GM10248 (cell line): ENCODE measurements around the gene SIK3.
"Not testable (repeated sequence)": the region's sequence is repeated elsewhere in the genome, so short reads cannot be mapped to it uniquely, and the experiment has no call there.

Source experiments
- CTCF ChIA-PET: fragments of 300-600 bp; sonication (Branson Sonifier 250); formaldehyde crosslinking; extraction: SDS; loops from one replicate; lab custom pipeline; 2021; ENCODE audit warnings: antibody characterized with exemption; lab: Yijun Ruan, JAX
- POLR2A ChIA-PET: fragments of 350-650 bp; sonication (Branson Sonifier 250); formaldehyde crosslinking; extraction: SDS; loops from one replicate; lab custom pipeline; 2020; ENCODE audit warnings: antibody characterized with exemption; lab: Yijun Ruan, JAX
- DNase-seq: peaks from one replicate; pipeline ENCODE4 v3.0.0; 2012; ENCODE audit errors: extremely low spot score
- TF ChIP-seq, protein P1 (sequence below): IDR thresholded peaks from 2 replicates; pipeline ENCODE4 v1.5.1; 2012; ENCODE audit warnings: mild to moderate bottlenecking, low read depth; ENCODE audit errors: extremely low read depth, missing control alignments, control extremely low read depth

The SIK3 gene

DNA sequence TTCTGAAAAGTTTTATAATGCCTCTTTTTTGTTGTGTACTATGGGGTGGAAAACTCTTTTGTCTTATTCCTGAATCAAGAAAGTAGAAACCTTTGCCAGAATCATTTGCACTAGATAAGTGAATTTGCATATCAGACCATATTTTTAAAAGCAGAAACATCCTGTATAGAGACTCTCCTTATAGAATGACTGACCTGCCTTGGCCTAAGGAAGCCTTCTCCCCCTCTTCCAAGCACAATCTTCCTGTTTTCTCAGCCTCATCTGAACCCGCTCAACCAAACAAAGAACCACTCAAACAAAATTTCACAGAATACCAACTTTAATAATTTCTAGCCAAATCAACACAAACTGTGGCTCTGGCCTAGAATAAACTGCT is 60.3 kb downstream of the SIK3 start:
- ChIA-PET CTCF (interaction anchor here (1.0 to 1.5 kb wide), 2 partner anchors 13 to 22 kb away, joined by 3 to 4 read pairs; no protein-coding TSS in a partner anchor), POLR2A (no interaction called here)
- DNase-seq = no peak
- TF ChIP-seq, protein P1, sequence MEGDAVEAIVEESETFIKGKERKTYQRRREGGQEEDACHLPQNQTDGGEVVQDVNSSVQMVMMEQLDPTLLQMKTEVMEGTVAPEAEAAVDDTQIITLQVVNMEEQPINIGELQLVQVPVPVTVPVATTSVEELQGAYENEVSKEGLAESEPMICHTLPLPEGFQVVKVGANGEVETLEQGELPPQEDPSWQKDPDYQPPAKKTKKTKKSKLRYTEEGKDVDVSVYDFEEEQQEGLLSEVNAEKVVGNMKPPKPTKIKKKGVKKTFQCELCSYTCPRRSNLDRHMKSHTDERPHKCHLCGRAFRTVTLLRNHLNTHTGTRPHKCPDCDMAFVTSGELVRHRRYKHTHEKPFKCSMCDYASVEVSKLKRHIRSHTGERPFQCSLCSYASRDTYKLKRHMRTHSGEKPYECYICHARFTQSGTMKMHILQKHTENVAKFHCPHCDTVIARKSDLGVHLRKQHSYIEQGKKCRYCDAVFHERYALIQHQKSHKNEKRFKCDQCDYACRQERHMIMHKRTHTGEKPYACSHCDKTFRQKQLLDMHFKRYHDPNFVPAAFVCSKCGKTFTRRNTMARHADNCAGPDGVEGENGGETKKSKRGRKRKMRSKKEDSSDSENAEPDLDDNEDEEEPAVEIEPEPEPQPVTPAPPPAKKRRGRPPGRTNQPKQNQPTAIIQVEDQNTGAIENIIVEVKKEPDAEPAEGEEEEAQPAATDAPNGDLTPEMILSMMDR = no peak

DNA sequence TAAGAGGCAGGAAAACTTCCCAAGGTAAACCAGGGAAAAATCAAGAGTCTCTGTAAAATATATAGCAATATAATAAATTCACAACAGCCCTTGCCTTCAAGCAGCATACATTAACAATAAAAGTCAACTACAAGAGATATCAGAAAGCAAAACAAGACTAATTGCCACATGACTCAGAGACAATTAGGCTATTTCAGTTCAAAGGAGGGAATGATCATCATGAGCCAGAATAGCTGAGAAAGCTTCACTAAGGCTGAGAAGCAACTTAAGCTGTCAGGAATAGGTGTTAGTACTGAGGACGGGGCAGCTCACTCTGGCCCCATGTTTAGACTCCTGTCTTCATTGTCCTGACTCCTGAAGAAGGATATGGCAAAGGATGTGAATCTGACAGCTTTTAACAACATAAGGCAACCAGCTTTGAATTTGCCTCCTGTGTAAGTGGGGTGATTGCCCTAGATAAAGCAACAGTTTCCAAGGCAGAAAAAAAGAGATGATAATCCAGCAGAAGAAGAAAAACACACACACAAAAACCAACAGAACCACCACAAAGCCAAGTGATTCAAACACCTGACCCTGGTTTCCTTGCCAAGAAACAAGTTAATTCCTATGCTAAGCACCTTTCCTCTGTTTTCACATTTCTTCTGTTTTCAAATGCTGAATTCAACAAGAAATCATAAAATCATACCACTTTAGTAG is 60.8 kb downstream of the SIK3 start:
- POLR2A ChIA-PET = no interaction called here
- DNase-seq = no peak
- CTCF ChIA-PET = interaction anchor here (1.0 kb wide), 1 partner anchor 12 kb away, joined by 3 read pairs; no protein-coding TSS in a partner anchor
- TF ChIP-seq, protein P1 = no peak

DNA sequence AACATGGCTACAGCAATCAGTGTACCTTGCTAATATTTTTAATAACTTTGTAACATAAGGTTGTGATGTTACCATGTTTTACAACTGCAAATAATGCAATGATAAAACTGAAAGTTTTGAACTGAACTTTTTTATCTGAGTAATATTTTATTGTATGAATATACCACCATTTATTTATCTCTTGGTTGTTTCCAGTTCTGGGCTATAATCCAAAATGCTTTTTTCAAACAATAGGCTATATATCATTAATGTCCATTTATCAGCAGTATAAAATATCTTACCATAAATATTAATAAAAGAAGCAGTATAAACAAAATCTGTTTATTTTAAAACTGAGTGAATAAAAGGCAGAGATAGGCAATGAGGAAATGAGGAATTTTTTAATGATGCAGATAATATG is 63.3 kb downstream of the SIK3 start:
- no peak for DNase-seq
- CTCF ChIA-PET = interaction anchor here (1.9 kb wide), 1 partner anchor 10 kb away, joined by 5 read pairs; no protein-coding TSS in a partner anchor
- POLR2A ChIA-PET = no interaction called here
- TF ChIP-seq, protein P1 = no peak

DNA sequence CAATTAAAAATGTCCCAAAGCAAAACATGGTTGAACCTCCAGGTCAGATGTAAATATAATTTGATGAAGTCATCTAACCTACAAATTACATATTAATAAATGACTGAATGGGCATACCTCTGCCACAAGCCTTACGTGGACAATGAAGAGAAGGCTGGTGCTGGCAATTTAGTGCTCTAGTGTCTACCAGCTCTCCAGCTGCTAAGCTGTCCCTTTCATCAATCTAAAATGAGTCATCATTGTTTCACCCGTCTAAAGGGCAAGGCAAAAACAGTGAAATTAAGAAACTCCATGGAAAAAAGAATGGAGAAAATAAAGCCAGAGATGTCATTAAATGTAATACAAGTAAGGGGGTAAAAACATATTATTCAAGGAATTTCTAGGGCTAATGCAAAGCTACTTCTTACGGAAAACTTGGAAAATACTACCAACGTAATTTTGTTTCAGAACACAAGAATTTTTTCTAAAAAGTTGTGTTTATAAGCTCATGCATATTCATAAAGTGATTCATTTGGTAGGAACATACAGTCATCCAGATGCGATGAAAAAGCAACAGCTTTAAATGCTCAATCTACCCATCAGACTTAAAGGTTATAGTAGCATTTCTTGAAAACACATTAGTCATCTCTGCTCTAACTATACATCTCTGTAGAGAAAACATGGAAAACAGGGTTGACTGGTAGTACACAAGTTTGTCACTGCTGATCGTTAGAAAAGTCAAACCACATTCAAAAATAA is 71.5 kb downstream of the SIK3 start:
- CTCF ChIA-PET = interaction anchor here (0.8 to 1.2 kb wide), 3 partner anchors 18 to 51 kb away, joined by 3 read pairs; no protein-coding TSS in a partner anchor
- POLR2A ChIA-PET = no interaction called here
- no peak for DNase-seq
- TF ChIP-seq, protein P1 = no peak

DNA sequence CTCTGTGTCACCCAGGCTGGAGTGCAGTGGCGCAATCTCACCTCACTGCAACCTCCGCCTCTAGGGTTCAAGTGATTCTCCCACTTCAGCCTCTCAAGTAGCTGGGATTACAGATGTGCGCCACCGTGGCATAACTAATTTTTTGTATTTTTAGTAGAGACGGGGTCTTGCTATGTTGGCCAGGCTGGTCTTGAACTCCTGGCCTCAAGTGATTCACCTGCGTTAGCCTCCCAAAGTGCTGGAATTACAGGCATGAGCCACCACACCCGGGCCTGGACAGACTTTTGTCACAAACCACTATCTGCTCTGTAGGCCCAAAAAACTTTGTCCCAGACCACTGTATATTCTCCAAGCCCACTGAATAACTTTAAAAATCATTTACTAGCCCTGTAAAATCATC is 74.5 kb downstream of the SIK3 start:
- CTCF ChIA-PET, DNase-seq, POLR2A ChIA-PET: not testable (repeated sequence)

DNA sequence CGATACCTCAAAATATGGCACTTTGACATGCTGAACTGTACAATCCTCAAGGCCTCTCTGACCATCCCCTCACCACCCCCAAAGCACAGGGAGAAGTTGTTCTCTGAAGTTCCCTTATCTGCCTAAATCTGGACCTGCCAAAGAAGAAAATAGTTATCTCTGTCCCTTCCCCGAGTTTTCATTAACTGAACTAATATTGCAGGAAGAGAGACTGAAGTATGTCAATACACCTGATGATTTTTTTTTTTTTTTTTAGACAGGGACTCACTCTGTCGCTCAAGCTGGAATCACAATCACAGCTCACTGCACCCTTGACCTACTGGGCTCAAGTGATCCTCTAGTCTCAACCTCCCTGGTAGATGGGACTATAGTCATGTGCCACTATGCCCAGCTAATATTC is 75.0 kb downstream of the SIK3 start:
- ChIA-PET POLR2A (no interaction called here), CTCF (no interaction called here)
- DNase-seq = no peak
- TF ChIP-seq, protein P1 = no peak

DNA sequence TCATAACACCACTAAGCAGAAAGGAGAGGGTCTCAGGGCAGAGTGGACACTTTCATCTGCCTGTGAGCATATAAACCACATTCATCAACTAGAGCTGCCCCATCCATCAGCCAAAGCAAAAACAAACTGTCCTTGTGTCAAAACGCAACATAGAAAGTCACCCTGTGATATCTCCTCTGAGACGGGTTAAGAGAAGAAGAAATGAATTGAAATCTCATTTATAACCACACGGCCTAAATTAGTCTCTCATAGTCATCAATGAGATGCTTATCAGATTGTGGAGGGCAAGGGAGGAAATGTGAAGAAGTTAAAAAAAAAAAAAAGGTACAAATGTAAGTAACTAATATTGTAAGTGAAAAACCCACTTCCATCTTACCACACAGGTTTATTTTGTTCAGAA is 75.7 kb downstream of the SIK3 start:
- POLR2A ChIA-PET = no interaction called here
- no peak for DNase-seq
- CTCF ChIA-PET = no interaction called here
- TF ChIP-seq, protein P1 = no peak
